ENCODE results near the gene GLCCI1. TPM values are rescaled to one million over a fixed set of nuclear protein-coding genes. Genes with fewer than 3 reads are reported as not detected.
"Not testable (repeated sequence)": the region's sequence is repeated elsewhere in the genome, so short reads cannot be mapped to it uniquely, and the experiment has no call there.

The GLCCI1 gene
- total and polyA plus RNA-seq, 11 donors = 1.5 to 10.8 (median 6.3) TPM

DNA sequence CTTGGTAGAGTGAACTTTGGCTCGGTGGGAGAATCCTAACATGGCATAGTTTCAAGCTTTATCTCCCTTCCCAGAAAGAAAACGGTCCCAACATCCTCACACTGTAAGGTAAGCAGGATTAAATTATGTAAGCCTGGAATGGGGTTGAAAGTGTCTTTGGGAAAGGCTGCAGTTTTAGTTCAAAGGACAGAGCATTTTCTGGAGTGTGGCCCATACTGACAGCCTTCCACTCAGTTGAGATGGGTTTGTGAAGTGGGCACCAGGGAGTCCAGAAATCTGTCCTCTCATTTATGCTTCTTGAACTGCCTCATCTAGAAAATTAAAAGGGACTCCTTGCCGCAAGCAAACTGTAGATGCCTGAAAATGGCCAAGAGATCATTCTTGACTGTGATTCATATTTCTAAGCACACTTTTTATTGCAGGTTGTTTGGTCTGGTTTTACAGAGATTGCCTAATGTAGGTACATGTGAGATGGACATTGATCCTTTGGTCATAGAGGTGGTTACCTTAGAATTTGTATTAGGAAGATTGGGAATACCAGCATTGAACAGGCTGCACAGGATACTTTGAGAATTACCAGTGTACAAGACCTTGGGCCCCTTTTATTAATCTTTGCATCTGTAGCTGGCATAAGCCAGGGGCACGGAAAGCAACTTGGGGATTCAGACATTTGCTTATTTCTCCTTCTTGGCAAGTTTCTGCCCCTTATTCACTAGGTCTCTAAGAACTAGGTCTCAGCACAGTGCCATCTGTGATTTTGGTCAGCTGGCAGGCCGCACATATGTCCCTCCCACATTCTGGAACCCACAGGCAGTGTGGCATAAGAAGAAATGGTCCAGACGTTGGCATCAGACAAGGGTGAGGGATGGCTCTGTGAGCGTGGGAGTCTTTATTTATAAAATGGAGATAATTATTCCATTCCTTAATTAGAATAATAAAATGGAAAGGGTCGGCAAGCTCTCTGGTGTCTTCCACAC, 125.9 kb downstream of the GLCCI1 start:
- TF ChIP-seq, protein P1, sequence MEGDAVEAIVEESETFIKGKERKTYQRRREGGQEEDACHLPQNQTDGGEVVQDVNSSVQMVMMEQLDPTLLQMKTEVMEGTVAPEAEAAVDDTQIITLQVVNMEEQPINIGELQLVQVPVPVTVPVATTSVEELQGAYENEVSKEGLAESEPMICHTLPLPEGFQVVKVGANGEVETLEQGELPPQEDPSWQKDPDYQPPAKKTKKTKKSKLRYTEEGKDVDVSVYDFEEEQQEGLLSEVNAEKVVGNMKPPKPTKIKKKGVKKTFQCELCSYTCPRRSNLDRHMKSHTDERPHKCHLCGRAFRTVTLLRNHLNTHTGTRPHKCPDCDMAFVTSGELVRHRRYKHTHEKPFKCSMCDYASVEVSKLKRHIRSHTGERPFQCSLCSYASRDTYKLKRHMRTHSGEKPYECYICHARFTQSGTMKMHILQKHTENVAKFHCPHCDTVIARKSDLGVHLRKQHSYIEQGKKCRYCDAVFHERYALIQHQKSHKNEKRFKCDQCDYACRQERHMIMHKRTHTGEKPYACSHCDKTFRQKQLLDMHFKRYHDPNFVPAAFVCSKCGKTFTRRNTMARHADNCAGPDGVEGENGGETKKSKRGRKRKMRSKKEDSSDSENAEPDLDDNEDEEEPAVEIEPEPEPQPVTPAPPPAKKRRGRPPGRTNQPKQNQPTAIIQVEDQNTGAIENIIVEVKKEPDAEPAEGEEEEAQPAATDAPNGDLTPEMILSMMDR (IDR thresholded peaks at IDR 0.05) = no peak
- TF ChIP-seq POLR2A (IDR thresholded peaks at IDR 0.05) = no peak
- H3K27me3 ChIP-seq = no peaks in the 10 kb centered on the region
- ATAC-seq (no peak), DNase-seq (no peak)
- H3K27ac ChIP-seq = no peak overlapping the region
- peaks cover 0 to 3% (median 0%) of the 10 kb centered on the region in 12 donors for H3K9me3 ChIP-seq
- WGBS, 4 donors = 90 to 93% (median 91%) methylated on average over 8 of the region's 8 CpGs
- H3K4me1 ChIP-seq = no peaks in the 10 kb centered on the region
- H3K36me3 ChIP-seq = no peaks in the 10 kb centered on the region
- no peak overlapping the region for H3K4me3 ChIP-seq
- intact Hi-C loops (cut with DNase I) = no loop called here

DNA sequence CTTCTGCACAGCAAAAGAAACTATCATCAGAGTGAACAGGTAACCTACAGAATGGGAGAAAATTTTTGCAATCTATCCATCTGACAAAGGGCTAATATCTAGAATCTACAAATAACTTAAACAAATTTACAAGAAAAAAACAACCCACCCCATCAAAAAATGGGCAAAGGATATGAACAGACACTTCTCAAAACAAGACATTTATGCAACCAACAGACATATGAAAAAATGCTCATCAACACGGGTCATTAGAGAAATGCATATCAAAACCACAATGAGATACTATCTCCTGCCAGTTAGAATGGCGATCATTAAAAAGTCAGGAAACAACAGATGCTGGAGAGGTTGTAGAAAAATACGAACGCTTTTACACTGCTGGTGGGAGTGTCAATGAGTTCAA, 132.7 kb downstream of the GLCCI1 start:
- ATAC-seq; intact Hi-C loops (cut with DNase I); H3K4me3 ChIP-seq: not testable (repeated sequence)

DNA sequence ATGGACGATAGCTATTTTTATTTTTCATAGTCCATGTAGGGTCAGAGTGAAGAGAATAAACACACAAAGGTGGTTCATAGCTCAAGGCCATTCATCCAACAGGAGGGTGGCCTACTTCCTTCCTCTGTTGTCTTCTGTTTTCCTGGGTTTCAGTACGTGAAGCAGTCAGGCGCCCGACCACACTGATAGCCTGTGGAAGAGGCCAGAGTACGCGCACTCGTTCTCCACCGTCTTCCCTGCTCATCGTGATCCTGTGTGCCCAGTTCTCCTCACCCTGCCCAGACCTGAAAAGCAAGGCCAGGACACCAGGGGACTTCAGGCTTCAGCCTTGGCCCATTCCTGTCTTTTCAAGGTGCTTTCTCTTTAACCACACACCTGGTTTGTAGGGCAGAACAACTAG, 134.7 kb downstream of the GLCCI1 start:
- peaks cover 0 to 28% (median 0%) of the 10 kb centered on the region in 12 donors for H3K9me3 ChIP-seq
- H3K27me3 ChIP-seq = no peaks in the 10 kb centered on the region
- no peaks in the 10 kb centered on the region for H3K4me1 ChIP-seq
- intact Hi-C loops (cut with DNase I) = no loop called here
- 81 to 94% (median 83%) methylated on average over 9 of the region's 9 CpGs for WGBS, 4 donors
- DNase-seq (no peak), ATAC-seq (no peak)
- H3K4me3 ChIP-seq = no peak overlapping the region
- H3K36me3 ChIP-seq = no peaks in the 10 kb centered on the region
- H3K27ac ChIP-seq = no peak overlapping the region
- no peak for TF ChIP-seq POLR2A (IDR thresholded peaks at IDR 0.05)
- TF ChIP-seq, protein P1 (IDR thresholded peaks at IDR 0.05) = no peak

More for the DNA sequence above, 132.7 kb downstream of the GLCCI1 start:
- not testable (repeated sequence) for H3K27ac ChIP-seq, H3K36me3 ChIP-seq, H3K27me3 ChIP-seq, DNase-seq, H3K4me1 ChIP-seq
- H3K9me3 ChIP-seq = peaks cover 0 to 28% (median 0%) of the 10 kb centered on the region in 12 donors
- WGBS, 4 donors = 90 to 93% (median 93%) methylated on average over 4 of the region's 4 CpGs

DNA sequence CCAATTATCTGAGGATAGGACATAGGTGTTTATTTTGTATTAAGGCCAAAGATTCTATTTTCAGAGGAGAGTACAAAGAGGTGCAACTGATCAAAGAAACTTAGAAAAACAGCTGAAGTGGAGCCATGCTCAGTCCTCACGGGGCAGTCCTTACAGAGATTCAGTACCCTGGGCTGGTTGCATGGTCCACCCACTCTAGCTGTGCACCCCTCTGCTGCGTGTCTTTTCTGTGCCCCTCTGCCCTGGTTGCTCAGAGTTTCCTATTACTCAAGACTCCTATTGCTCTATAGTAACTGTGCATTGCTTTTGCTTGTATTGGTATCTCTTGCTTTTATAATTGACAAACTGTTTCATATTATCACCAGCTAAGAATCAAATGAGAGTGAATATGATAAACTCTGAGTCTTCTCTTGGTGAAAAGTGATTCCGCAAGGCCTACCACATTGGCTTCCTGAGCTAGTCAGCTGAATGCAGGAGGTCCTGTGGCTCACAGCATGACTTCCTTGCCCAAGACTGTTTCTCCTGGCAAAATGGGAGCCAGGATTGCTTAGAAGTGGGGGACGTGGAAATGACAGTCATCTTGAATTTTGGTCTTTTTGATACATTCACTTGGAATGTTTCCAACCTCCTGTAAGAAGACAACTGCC, 137.0 kb downstream of the GLCCI1 start:
- Histone ChIP-seq H3K4me3 (no peak overlapping the region), H3K27ac (no peak overlapping the region), H3K27me3 (no peaks in the 10 kb centered on the region), H3K36me3 (no peaks in the 10 kb centered on the region), H3K4me1 (no peaks in the 10 kb centered on the region), H3K9me3 (peaks cover 0 to 15% (median 0%) of the 10 kb centered on the region in 12 donors)
- intact Hi-C loops (cut with DNase I) = no loop called here
- TF ChIP-seq POLR2A (IDR thresholded peaks at IDR 0.05) = no peak
- TF ChIP-seq, protein P1 (IDR thresholded peaks at IDR 0.05) = no peak
- DNase-seq (no peak), ATAC-seq (no peak)
- WGBS, 4 donors = 44 to 71% (median 57%) methylated on average over 4 of the region's 4 CpGs
